Neuronal stem cell (in vitro differentiated cells): ENCODE data around the gene SMCHD1.

Experiments used
- DNase-seq: peaks from one replicate; pipeline ENCODE4 v3.0.0-alpha.2; 2013; ENCODE audit warnings: low spot score
- H2AFZ ChIP-seq: one replicate; pipeline ENCODE4 v1.6.1; 2013; ENCODE audit warnings: mild to moderate bottlenecking, low read length, inconsistent platforms
- H2AK5ac ChIP-seq: 2 replicates; pipeline ENCODE4 v1.6.1; 2013; ENCODE audit warnings: low read depth, mild to moderate bottlenecking, inconsistent platforms, low read length, moderate library complexity, mixed read lengths
- H2BK120ac ChIP-seq: 2 replicates; pipeline ENCODE4 v1.6.1; 2013; ENCODE audit warnings: low read depth, mild to moderate bottlenecking, inconsistent platforms, low read length, moderate library complexity, mixed read lengths
- H2BK12ac ChIP-seq: one replicate; pipeline ENCODE4 v1.6.1; 2013; ENCODE audit warnings: low read length, inconsistent platforms
- H2BK15ac ChIP-seq: 2 replicates; pipeline ENCODE4 v1.6.1; 2013; ENCODE audit warnings: mild to moderate bottlenecking, low read length, inconsistent platforms, mixed read lengths
- H2BK5ac ChIP-seq: one replicate; pipeline ENCODE4 v1.6.1; 2013; ENCODE audit warnings: inconsistent platforms, mild to moderate bottlenecking, low read length, moderate library complexity
- H3K14ac ChIP-seq: one replicate; pipeline ENCODE4 v1.6.1; 2013; ENCODE audit warnings: low read length, inconsistent platforms
- H3K18ac ChIP-seq: 2 replicates; pipeline ENCODE4 v1.6.1; 2013; ENCODE audit warnings: low read length, inconsistent platforms
- H3K23ac ChIP-seq: 2 replicates; pipeline ENCODE4 v1.6.1; 2013; ENCODE audit warnings: low read depth, mild to moderate bottlenecking, mixed read lengths, low read length, inconsistent platforms; ENCODE audit not compliant: poor library complexity
- H3K27ac ChIP-seq: replicated peaks from 3 replicates; pipeline ENCODE4 v1.5.1; 2013; ENCODE audit warnings: low read length, inconsistent platforms
- H3K27me3 ChIP-seq, 3 experiments: 2 replicates each; pipeline ENCODE4 v1.6.1; 2013; ENCODE audit warnings: low read length in 3 of 3, mild to moderate bottlenecking in 2 of 3, inconsistent platforms in 1 of 3, low read depth in 1 of 3, mixed read lengths in 1 of 3, moderate library complexity in 1 of 3; ENCODE audit not compliant: control insufficient read depth in 3 of 3, insufficient read depth in 3 of 3
- H3K36me3 ChIP-seq, 2 donors: replicated peaks in 1 of 2; 2 replicates each; pipeline ENCODE4 v1.6.1; 2013; ENCODE audit warnings: low read length in 2 of 2; ENCODE audit not compliant: control insufficient read depth in 2 of 2, insufficient read depth in 2 of 2
- H3K4ac ChIP-seq: 2 replicates; pipeline ENCODE4 v1.6.1; 2013; ENCODE audit warnings: inconsistent platforms, mild to moderate bottlenecking, low read length, moderate library complexity
- H3K4me1 ChIP-seq, 2 donors: 1 replicate in 1 of 2; 2 replicates in 1 of 2; pipeline ENCODE4 v1.6.1; 2013; ENCODE audit warnings: low read length in 2 of 2, low read depth in 1 of 2; ENCODE audit not compliant: control insufficient read depth in 2 of 2, insufficient read depth in 1 of 2
- H3K4me2 ChIP-seq: one replicate; pipeline ENCODE4 v1.6.1; 2013; ENCODE audit warnings: mild to moderate bottlenecking, low read length, inconsistent platforms; ENCODE audit not compliant: insufficient read depth, poor library complexity, severe bottlenecking
- H3K4me3 ChIP-seq, 2 donors: 2 replicates each; pipeline ENCODE4 v1.5.1; 2013; ENCODE audit warnings: low read length in 2 of 2, mild to moderate bottlenecking in 2 of 2, inconsistent platforms in 1 of 2, moderate library complexity in 1 of 2
- H3K79me1 ChIP-seq: one replicate; pipeline ENCODE4 v1.6.1; 2013; ENCODE audit warnings: low read depth, mild to moderate bottlenecking, inconsistent platforms, low read length, moderate library complexity
- H3K9ac ChIP-seq: one replicate; pipeline ENCODE4 v1.6.1; 2013; ENCODE audit warnings: mild to moderate bottlenecking, low read depth, low read length, inconsistent platforms; ENCODE audit not compliant: poor library complexity
- H3K9me3 ChIP-seq, 2 donors: replicated peaks in 1 of 2; 2 replicates each; pipeline versions ENCODE3 to v1.6.1; 2013; ENCODE audit warnings: low read length in 2 of 2, mild to moderate bottlenecking in 2 of 2, inconsistent platforms in 1 of 2, low read depth in 1 of 2, mixed read lengths in 1 of 2, moderate library complexity in 1 of 2; ENCODE audit not compliant: control insufficient read depth in 2 of 2, insufficient read depth in 1 of 2
- H4K8ac ChIP-seq: one replicate; pipeline ENCODE4 v1.6.1; 2013; ENCODE audit warnings: low read depth, mild to moderate bottlenecking, inconsistent platforms, low read length, moderate library complexity
- H4K91ac ChIP-seq: one replicate; pipeline ENCODE4 v1.6.1; 2013; ENCODE audit warnings: low read length, low read depth, mild to moderate bottlenecking, inconsistent platforms; ENCODE audit not compliant: poor library complexity
- WGBS, 2 donors: extraction: QIAGEN DNeasy Blood & Tissue Kit; methylation state at CpG; one replicate each; pipeline ENCODE4 v1.1.7; 2013; ENCODE audit warnings: missing lambda C conversion rate in 2 of 2, mixed read lengths in 1 of 2; ENCODE audit not compliant: insufficient read length in 2 of 2, insufficient replicate concordance in 1 of 2; ENCODE audit errors: extremely low coverage in 2 of 2; 5-methylcytosine and 5-hydroxymethylcytosine counted together

SMCHD1 gene

DNA sequence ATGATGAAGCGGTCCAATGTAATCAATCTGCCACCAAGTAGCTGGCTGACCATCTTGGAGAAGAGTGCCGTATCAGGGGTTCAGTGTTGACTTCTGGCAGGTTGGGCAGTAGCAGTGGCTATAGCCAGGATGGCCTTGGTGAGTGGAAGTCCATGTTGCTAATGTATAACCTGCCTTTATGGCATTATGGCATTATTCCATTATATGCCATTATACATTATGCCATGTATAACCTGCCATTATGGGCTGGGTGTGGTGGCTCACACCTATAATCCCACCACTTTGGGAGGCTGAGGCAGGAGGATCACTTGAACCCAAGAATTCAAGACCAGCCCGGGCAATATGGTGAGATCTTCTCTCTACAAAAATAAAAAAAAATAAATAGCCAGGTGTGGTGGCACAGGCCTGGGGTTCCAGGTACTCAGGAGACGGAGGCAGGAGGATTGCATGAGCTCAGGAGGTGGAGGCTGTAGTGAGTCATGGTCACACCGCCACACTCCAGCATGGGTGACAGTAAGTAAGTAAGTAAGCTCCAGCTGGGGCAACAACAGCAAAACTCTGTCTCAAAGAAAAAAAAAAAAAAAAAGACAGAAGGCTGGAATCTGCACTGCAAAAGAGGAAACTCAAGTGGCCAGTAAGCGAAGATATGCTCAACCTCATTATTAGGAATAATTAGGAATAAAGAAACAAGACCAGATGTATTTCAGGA, 166.8 kb downstream of the SMCHD1 start:
- Histone ChIP-seq H3K4ac (no peak overlapping the region), H3K9ac (no peak overlapping the region), H2BK15ac (no peak overlapping the region), H2BK120ac (no peak overlapping the region), H2BK5ac (no peak overlapping the region), H3K4me1 (no peaks in the 10 kb centered on the region), H3K18ac (no peak overlapping the region), H4K8ac (no peak overlapping the region), H3K9me3 (no peaks in the 10 kb centered on the region), H3K36me3 (no peaks in the 10 kb centered on the region), H3K79me1 (no peaks in the 10 kb centered on the region), H3K27ac (no peak overlapping the region), H2BK12ac (no peak overlapping the region), H4K91ac (no peak overlapping the region), H3K4me2 (no peak overlapping the region), H3K4me3 (no peak overlapping the region), H3K14ac (no peak overlapping the region), H2AK5ac (no peak overlapping the region), H2AFZ (no peak overlapping the region), H3K23ac (no peak overlapping the region), H3K27me3 (no peaks in the 10 kb centered on the region)
- no peak for DNase-seq
- no CpG with 5 or more reads among the region's 6 CpGs for WGBS, 2 donors

DNA sequence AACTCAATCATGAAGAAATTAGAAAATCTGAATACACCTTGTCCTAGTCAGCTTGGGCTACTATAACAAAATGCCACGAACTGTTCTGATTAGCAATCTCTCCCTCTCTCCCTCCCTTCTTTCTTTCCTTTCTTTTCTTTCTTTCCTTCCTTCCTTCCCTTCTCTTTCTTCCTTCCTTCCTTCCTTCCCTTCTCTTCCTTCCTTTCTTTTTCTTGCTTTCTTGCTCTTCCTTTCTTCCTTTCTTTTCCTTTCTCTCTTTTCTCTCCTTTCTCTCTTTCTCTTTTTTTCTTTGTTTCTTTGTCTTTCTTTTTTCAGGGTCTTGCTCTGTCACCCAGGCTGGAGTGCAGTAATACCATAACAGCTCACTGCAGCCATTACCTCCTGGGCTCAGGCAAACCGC, 167.7 kb downstream of the SMCHD1 start:
- H2AFZ ChIP-seq, result no peak overlapping the region
- no peak overlapping the region for H3K4ac ChIP-seq
- H3K4me2 ChIP-seq, result no peak overlapping the region
- no peak overlapping the region for H3K9ac ChIP-seq
- H3K4me1 ChIP-seq, result no peaks in the 10 kb centered on the region
- H2BK12ac ChIP-seq, result no peak overlapping the region
- H3K27me3 ChIP-seq, result no peaks in the 10 kb centered on the region
- no peak overlapping the region for H3K23ac ChIP-seq
- no peak overlapping the region for H2BK5ac ChIP-seq
- WGBS, 2 donors, result no CpG with 5 or more reads among the region's 2 CpGs
- H3K27ac ChIP-seq, result no peak overlapping the region
- no peak overlapping the region for H2BK120ac ChIP-seq
- DNase-seq, result no peak
- no peaks in the 10 kb centered on the region for H3K36me3 ChIP-seq
- H3K18ac ChIP-seq, result no peak overlapping the region
- H4K8ac ChIP-seq, result no peak overlapping the region
- no peaks in the 10 kb centered on the region for H3K79me1 ChIP-seq
- no peak overlapping the region for H4K91ac ChIP-seq
- H2BK15ac ChIP-seq, result no peak overlapping the region
- H3K9me3 ChIP-seq, result no peaks in the 10 kb centered on the region
- no peak overlapping the region for H2AK5ac ChIP-seq
- no peak overlapping the region for H3K14ac ChIP-seq
- H3K4me3 ChIP-seq, result no peak overlapping the region

DNA sequence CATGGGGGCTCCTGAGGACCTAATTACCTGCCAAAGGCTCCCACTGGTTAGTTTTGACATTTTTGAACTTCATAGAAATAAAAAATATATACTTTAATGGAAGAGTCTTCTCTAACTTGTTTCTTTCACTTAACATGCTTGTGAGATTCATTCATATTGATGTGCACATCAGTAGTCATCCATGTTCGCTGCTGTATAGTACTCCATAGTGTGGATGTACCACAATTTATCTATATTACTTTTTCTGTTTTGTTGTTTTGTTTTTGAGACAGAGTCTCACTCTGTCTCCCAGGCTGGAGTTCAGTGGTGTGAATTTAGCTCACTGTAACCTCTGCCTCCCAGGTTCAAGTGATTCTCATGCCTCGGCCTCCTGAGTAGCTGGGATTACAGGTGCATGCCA, 168.4 kb downstream of the SMCHD1 start:
- H2AFZ ChIP-seq, result no peak overlapping the region
- no peak overlapping the region for H3K4me2 ChIP-seq
- no peaks in the 10 kb centered on the region for H3K79me1 ChIP-seq
- no peak overlapping the region for H3K9ac ChIP-seq
- H4K91ac ChIP-seq, result no peak overlapping the region
- H2BK120ac ChIP-seq, result no peak overlapping the region
- no peak for DNase-seq
- H3K27me3 ChIP-seq, result no peaks in the 10 kb centered on the region
- no peak overlapping the region for H3K4me3 ChIP-seq
- no peak overlapping the region for H4K8ac ChIP-seq
- H2BK5ac ChIP-seq, result no peak overlapping the region
- no peaks in the 10 kb centered on the region for H3K9me3 ChIP-seq
- H2BK15ac ChIP-seq, result no peak overlapping the region
- H2AK5ac ChIP-seq, result no peak overlapping the region
- no peak overlapping the region for H2BK12ac ChIP-seq
- no peak overlapping the region for H3K27ac ChIP-seq
- no peak overlapping the region for H3K14ac ChIP-seq
- H3K4me1 ChIP-seq, result no peaks in the 10 kb centered on the region
- no peak overlapping the region for H3K4ac ChIP-seq
- WGBS, 2 donors, result no CpG with 5 or more reads among the region's 2 CpGs
- no peak overlapping the region for H3K18ac ChIP-seq
- no peaks in the 10 kb centered on the region for H3K36me3 ChIP-seq
- H3K23ac ChIP-seq, result no peak overlapping the region

DNA sequence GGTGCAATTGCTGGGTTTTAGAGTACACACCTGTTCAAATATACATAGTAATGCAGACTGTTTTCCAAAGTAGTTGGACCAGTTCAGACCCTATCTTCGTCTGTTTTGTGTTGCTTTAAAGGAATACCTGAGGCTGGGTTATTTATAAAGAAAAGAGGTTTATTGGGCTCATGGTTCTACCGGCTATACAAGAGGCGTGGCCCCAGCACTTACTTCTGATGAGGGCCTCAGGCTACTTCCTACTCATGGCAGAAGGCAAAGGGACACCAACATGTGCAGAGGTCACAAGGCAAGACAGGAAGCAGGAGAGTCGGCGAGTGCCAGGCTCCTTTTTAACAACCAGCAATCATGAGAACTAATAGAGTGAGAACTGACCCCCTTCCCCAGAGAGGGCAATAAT, 169.3 kb downstream of the SMCHD1 start:
- H3K14ac ChIP-seq, result no peak overlapping the region
- H3K9me3 ChIP-seq, result no peaks in the 10 kb centered on the region
- H2BK15ac ChIP-seq, result no peak overlapping the region
- H3K36me3 ChIP-seq, result no peaks in the 10 kb centered on the region
- H3K4me1 ChIP-seq, result no peaks in the 10 kb centered on the region
- no peak for DNase-seq
- H3K27ac ChIP-seq, result no peak overlapping the region
- H3K79me1 ChIP-seq, result no peaks in the 10 kb centered on the region
- H2BK12ac ChIP-seq, result no peak overlapping the region
- no peak overlapping the region for H2BK5ac ChIP-seq
- H3K4me3 ChIP-seq, result no peak overlapping the region
- H3K9ac ChIP-seq, result no peak overlapping the region
- no peak overlapping the region for H2AK5ac ChIP-seq
- no peak overlapping the region for H4K8ac ChIP-seq
- no peak overlapping the region for H3K4ac ChIP-seq
- WGBS, 2 donors, result no CpG with 5 or more reads among the region's 5 CpGs
- H2BK120ac ChIP-seq, result no peak overlapping the region
- H3K27me3 ChIP-seq, result peaks cover 0 to under 1% (median 0%) of the 10 kb centered on the region in 3 experiments
- no peak overlapping the region for H2AFZ ChIP-seq
- no peak overlapping the region for H4K91ac ChIP-seq
- H3K23ac ChIP-seq, result no peak overlapping the region
- no peak overlapping the region for H3K4me2 ChIP-seq
- no peak overlapping the region for H3K18ac ChIP-seq
